GM12872 (cell line): ENCODE measurements around the gene RPAP3.

Experiments
- TF ChIP-seq, protein P1 (sequence below): IDR thresholded peaks from 3 replicates; pipeline ENCODE4 v1.5.1; 2011; ENCODE audit warnings: low read depth, mild to moderate bottlenecking, low read length, moderate library complexity; ENCODE audit not compliant: insufficient read depth

RPAP3 gene

DNA sequence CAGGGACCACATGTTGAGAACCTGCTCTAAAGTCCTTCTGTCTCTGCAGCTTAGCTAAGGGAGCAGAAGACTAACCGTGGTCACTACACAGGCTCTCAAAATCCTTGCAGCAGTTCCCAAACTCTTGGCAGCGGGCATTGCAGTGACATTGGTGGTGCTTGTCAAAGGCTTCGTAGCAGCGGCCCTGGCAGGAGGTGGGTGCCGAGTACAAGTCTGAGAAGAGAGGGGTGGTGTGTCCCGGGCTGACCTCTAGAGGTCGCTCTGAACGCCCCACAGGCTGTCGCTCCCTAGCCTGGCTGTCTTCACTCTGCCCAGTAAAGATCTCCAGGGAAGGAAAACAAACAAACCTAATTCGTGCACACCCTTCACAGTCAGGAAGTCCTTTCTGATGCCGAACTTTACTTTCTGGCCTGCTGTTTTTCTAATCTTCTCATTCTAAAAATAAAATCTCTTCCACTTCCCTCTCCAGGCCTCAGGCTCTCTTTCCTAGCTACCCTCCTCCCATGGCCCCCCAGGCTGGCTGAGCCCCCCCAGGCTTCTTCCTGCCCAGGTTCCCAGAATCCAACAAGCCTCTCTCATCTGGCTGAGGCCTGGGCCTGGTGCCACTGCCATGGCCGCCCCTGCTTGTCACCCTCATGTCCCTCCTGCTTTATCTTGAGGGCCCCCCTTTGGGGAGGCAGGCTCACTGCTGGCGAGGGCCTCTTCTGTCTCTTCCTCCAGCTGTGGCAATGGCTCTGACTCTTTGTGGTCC is 11.8 kb upstream of the RPAP3 start:
- TF ChIP-seq, protein P1, sequence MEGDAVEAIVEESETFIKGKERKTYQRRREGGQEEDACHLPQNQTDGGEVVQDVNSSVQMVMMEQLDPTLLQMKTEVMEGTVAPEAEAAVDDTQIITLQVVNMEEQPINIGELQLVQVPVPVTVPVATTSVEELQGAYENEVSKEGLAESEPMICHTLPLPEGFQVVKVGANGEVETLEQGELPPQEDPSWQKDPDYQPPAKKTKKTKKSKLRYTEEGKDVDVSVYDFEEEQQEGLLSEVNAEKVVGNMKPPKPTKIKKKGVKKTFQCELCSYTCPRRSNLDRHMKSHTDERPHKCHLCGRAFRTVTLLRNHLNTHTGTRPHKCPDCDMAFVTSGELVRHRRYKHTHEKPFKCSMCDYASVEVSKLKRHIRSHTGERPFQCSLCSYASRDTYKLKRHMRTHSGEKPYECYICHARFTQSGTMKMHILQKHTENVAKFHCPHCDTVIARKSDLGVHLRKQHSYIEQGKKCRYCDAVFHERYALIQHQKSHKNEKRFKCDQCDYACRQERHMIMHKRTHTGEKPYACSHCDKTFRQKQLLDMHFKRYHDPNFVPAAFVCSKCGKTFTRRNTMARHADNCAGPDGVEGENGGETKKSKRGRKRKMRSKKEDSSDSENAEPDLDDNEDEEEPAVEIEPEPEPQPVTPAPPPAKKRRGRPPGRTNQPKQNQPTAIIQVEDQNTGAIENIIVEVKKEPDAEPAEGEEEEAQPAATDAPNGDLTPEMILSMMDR: peak; percentile 88

DNA sequence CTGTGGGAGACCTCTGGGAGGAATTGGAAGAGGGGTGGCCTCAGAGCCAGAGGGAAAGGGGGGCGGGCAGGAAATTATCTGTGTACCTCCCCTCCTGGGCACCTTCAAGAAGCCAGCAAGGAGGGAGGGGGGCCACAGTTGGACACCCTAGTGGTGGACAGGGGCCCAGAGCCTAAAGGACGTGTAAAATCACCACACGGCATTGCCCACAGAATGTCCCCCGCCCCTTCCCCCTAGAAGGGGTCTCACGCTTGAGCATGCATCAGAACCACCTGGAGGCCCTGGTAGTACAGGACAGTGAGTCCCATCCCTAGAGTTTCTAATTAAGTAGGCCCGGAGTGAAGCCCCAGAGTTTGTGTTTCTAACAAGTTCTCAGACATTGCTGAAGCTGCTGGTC is 11.2 kb upstream of the RPAP3 start:
- TF ChIP-seq, protein P1: no peak

DNA sequence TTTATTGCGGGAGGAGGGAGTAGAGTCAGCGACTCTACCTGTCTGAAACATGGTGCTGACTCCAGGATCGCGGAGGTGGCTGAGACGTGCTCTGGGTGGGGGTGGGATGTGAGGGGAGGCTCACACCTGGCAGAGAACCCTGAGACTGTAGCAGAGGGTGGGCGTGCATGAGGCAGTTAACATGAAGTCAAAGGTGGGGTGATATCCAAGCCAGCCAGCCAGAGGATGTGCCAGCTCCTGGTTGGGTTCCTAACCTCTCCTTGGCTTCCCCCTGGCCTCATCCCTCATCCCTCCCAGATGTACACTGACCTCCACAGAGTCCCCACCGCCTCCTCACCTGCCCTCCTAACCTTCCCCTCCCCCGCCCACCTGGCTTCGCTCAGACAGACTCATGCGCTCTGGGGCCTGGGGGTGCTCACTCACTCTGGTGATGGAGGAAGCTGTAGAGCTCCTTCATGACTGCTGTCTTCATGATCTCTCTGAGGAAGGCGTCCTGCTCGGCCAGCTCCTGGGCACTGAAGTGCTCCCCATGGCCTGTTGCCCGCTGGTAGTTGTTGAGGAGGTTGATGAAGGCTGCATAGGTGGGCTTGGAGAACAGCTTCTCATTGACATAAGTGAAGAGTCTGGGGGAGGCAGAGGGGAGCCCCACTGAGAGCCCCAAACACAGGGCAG is 10.2 kb upstream of the RPAP3 start:
- TF ChIP-seq, protein P1: no peak

DNA sequence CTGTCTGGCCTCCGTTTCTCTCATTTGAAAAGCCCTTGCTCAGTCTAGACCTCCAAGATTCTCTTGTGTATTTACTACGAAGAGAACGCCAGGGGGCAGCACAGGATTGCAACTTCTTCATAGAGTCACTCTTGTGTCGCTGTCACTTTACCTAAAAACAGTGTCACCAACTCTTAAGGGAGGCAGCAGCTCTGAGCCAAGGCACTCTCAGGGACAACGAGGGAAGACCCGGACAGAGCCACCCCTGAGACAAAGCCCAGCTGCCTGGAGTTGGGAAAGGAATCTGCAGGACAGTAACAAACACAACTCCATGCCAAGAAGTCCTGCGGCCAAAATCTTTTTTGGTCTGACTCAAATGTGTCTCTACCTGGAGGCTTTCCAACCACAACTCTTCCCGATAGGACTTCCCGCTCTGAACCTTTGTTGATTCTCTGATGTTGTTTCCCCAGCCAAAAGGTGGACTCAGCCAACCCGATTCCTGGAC is 9.6 kb upstream of the RPAP3 start:
- TF ChIP-seq, protein P1: peak; percentile 76

DNA sequence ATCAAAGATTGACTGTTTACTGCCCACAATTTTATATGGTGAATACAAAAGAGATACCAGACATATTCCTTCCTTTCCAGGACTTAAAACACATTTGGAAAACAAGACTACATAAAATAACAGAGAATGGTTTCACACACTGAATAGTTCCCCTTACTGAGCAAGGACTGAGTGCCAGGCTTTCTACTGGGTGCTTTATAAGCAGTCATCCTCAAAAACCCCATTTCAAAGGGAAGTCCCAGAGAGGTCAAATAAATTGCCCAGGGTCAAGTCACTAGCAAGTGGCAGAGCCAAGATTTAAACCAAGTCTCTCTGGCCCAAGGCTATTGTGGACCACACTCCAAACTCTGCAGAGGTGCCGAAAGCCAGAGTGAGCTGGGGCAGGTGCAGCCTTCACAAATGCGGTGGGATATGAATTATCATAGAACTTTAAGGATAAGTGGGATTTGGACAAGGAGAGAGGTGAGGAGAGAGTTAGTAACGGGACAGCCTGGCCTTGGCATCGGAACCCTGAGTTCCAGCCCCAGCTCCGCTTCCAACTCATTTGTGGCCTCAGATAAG is 9.1 kb upstream of the RPAP3 start:
- TF ChIP-seq, protein P1: no peak

DNA sequence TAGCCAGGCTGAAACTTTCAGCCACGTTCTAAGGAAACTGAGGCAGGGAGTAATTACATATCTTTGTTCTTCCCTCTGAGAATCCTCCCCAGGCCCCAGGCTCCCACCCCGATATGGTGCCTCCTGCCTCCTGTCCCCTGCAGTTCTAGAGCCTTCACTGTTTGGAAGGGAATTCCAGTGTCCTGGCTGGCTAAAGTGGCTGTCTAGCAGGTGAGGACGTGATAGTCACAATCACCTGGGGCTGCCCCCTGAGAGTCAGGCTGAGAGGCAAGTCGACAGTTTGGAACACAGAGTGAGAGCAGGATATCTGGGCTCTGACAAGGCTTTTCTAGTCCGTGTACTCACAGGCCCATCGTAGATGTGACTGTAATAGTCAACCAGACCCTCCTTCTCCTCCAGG is 6.3 kb upstream of the RPAP3 start:
- TF ChIP-seq, protein P1: no peak

DNA sequence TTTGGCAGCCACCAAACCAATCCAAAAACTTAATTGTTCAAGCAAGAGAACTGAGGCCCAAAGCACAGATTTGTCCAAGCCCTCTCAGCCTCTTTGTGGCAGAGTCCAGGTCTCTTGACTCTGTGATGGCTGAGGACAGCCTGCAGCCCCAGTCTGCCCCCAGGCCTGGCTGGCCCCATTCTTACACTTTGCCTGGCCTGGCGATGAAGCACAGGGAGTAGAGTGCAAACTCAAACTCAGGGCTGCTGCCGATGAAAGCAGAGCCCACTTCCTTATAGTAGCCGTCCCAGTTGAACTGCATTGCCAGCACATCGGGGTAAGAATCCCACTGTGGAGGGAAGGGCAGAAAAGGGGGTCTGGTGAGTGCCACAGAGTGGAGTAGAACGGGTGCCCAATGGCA is 5.6 kb upstream of the RPAP3 start:
- TF ChIP-seq, protein P1: no peak
